H7 (cell line): ENCODE measurements around the gene ELOVL5. TPM values are rescaled to one million over a fixed set of nuclear protein-coding genes. Genes with fewer than 3 reads are reported as not detected.

ENCODE experiments used
- DNase-seq: peaks from one replicate; pipeline ENCODE4 v3.0.0; 2012
- H3K27me3 ChIP-seq: 2 replicates; pipeline ENCODE4 v1.6.0; 2011; ENCODE audit warnings: mild to moderate bottlenecking, low read length; ENCODE audit not compliant: control insufficient read depth, insufficient read depth
- H3K36me3 ChIP-seq: replicated peaks from 2 replicates; pipeline ENCODE4 v1.5.1; 2011; ENCODE audit warnings: low read length; ENCODE audit not compliant: control insufficient read depth, insufficient read depth
- H3K4me3 ChIP-seq: 2 replicates; pipeline ENCODE4 v1.5.1; 2011; ENCODE audit warnings: low read depth, mild to moderate bottlenecking, control low read depth, low read length, moderate library complexity; ENCODE audit not compliant: insufficient read depth
- total RNA-seq: library from RNA; depleted of rRNA; stranded (reverse); fragments of >200 nt; shearing (Covaris generic); gene quantifications from 2 replicates; pipeline ENCODE4 v1.2.3, GENCODE V29; 2014

Gene ELOVL5
- total RNA-seq, 1 experiment from 2014 or later: 76.0 TPM

DNA sequence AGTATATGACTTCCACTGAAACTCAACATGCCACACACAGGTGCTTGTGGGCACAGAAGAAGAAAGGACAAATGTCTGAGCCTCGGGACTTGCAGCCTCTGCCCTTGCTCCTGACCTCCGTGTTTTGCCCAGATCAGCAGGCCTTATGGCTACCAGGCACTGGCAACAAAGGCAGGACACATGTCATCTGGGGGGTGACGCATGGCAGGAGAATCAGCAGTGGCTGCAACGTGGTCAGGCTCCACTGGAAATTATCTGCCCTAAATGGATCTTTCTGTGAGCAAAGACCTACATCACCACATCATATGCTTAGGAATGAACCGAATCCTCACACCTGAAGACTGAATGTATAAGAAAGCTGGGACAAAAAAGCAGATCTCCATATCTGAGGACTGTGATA lies 78.9 kb downstream of the ELOVL5 start:
- peaks cover 23% of the 10 kb centered on the region for H3K36me3 ChIP-seq
- no peak overlapping the region for H3K4me3 ChIP-seq
- no peaks in the 10 kb centered on the region for H3K27me3 ChIP-seq

DNA sequence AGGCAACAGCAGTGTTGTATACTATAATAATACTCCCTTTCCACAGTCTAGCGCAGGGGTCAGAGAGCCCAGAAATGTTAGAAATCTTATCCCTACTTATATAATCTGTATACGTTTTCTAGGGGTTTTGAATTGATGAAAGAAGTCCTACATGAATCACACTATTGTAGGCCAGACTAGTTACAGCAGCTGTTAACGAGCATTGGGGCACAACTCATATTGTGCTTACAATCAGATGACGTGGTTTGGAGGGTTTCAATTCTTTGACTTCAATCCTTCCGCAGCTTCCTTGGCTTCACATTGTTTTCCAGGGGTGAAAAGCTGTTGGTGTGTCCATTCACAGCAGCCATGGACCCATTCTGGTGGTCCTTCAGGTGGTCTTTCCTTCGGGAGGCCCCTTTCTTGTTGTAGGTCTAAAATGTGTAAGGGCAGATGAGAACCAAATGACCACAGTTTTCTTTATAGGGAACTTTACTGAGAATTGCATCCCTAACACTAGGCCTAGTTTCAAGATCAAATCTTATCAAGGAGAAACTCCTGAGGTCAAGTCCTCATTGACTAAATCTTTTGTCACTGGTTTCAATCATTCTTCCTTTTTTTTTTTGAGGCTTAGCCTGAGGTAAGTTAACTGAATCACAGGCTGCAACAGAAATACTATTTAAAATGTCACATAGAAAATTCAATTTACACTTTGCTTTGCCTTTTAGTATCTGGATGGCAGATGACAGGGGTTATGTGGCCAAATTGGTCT lies 79.7 kb downstream of the ELOVL5 start:
- Histone ChIP-seq H3K4me3 (no peak overlapping the region), H3K27me3 (no peaks in the 10 kb centered on the region), H3K36me3 (peaks cover 20% of the 10 kb centered on the region)
- DNase-seq: no peak

More for the DNA sequence above, 78.9 kb downstream of the ELOVL5 start:
- no peak for DNase-seq

DNA sequence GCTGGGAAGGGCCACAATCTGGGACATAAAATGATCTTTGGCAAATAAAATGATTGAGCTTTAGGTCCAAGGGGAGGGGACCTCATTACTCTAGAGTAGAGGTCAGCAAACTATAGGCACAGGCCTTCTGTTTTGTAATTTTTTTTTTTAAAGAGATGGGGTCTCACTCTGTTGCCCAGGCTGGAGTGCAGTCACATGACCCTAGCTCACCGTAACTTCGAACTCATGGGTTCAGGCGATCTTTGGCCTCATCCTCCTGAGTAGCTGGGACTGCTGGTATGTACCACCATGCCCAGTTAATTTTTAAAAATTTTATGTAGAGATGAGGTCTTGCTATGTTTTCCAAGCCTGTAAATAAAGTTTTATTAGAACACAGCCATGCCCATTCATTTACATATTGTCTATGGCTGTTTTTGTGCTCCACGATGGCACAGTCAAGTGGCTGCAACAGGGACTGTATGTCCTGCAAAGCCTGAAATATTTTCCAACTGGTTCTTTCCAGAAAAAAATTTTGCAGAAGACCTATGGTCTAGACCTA lies 82.1 kb downstream of the ELOVL5 start:
- Histone ChIP-seq H3K36me3 (peaks cover 20% of the 10 kb centered on the region), H3K27me3 (no peaks in the 10 kb centered on the region), H3K4me3 (no peak overlapping the region)
- DNase-seq: no peak

DNA sequence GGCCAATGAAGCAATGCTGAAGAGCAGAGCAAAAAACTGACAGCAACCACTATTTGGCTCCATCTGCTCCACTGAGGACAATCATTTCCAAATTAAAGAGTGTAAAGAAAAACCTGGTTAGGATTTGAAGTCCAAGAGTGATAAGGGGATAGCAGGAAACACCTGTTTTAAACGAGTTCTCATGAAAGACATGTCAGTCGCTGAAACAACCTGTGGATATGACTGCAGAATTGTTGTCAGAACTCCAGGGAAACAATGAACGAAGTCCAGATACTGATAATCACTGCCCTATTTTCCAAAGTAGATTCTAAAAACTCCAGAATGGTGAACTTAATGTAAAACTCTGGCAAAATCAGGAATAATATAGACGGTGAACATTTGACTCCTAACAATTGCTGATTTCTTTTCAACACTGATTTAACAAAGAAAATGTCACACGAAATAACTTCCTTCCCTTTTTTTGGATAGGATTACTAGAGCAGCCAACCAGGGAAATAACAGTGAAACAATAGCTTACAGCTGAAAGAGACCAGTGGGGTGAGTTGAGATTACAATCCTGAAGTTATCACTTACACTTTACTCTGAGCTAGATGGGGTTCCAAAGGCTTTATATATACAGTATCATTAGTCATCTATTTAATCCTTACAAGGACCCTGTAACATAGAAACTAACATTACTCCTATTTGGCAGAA lies 83.7 kb downstream of the ELOVL5 start:
- no peak for DNase-seq
- no peaks in the 10 kb centered on the region for H3K27me3 ChIP-seq
- no peak overlapping the region for H3K4me3 ChIP-seq
- H3K36me3 ChIP-seq: peaks cover 23% of the 10 kb centered on the region

DNA sequence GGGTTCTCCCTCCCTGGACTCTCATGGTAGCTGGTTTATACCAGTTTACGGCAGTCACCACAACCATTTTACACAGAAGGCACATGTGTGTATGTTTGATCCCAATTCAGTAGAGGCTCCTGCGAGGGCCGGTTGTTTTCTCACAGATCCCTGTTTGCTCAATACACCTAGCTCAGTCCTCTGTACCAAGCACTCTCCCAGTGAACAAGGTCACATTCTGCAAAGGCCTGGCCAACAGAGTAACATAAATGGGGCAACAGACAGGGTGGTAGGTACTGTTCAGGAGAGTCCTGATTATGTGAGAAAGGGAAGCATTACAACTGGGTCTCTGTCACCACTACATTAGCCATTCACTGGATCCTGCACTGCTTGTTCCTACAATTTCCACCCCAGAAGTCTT lies 84.4 kb downstream of the ELOVL5 start:
- H3K36me3 ChIP-seq: peaks cover 18% of the 10 kb centered on the region
- H3K27me3 ChIP-seq: no peaks in the 10 kb centered on the region
- H3K4me3 ChIP-seq: no peak overlapping the region
- DNase-seq: no peak

DNA sequence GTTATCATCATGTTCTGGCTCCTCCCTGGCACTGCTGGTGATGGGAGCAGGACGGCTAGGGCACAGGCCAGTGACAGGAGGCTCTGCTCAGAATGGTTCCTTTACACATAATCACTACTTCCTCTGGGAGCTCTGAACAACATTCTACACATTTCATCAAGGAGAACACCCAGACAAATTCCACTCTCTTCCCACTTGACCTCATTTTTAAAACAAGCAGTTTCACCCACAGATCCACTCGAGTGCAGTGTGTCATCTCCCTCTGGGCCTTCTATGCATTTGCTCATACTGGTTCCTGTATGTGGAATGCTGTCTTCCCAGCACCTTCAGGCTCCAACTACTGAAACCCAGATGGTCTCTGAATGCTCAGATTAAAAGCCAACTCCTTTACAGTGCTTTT lies 84.8 kb downstream of the ELOVL5 start:
- H3K36me3 ChIP-seq: peaks cover 15% of the 10 kb centered on the region
- H3K4me3 ChIP-seq: no peak overlapping the region
- H3K27me3 ChIP-seq: no peaks in the 10 kb centered on the region
- DNase-seq: no peak

DNA sequence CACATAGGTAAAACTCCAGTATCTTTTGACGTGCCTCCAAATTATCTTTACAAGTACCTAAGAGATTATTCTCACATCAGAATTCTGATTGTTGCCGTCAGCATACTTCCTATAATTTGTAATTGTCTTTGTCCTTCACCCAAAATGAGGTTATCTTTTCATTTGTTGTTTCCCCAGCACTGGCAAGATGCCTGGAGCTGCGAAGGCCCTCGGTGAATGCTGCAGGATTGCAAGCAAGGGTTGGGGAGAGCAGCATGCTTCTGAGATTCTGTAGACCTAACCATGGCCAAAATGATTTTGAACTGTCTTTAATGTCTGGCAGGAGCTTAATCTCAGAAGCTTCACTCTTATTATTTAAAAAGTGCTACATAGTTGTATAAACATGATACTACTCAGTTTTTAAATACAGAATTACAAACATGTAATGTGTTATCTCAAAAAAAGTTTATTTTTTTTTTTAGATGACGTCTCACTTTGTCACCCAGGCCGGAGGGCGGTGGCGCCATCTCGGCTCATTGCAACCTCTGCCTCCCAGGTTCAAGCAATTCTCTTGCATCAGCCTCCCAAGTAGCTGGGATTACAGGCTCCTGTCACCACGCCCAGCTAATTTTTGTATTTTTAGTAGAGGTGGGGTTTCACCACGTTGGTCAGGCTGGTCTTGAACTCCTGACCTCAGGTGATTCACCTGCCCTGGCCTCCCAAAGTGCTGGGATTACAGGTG lies 88.7 kb downstream of the ELOVL5 start:
- Histone ChIP-seq H3K36me3 (peaks cover 10% of the 10 kb centered on the region), H3K27me3 (no peaks in the 10 kb centered on the region), H3K4me3 (no peak overlapping the region)
- DNase-seq: no peak

DNA sequence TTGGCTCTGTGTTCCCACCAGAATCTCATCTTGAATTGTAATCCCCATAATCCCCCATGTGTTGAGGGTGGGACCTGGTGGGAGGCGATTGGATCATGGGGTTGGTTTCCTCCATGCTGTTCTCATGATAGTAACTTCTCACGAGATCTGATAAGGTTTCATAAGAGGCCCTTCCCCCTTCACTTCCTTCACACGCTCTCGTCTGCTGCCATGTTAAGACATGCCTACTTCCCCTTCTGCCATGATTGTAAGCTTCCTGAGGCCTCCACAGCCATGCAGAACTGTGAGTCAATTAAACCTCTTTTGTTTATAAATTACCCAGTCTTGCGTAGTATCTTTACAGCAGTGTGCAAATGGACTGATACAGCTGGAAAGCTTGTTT lies 90.0 kb downstream of the ELOVL5 start:
- Histone ChIP-seq H3K27me3 (no peaks in the 10 kb centered on the region), H3K4me3 (no peak overlapping the region), H3K36me3 (peaks cover 9% of the 10 kb centered on the region)
- no peak for DNase-seq

DNA sequence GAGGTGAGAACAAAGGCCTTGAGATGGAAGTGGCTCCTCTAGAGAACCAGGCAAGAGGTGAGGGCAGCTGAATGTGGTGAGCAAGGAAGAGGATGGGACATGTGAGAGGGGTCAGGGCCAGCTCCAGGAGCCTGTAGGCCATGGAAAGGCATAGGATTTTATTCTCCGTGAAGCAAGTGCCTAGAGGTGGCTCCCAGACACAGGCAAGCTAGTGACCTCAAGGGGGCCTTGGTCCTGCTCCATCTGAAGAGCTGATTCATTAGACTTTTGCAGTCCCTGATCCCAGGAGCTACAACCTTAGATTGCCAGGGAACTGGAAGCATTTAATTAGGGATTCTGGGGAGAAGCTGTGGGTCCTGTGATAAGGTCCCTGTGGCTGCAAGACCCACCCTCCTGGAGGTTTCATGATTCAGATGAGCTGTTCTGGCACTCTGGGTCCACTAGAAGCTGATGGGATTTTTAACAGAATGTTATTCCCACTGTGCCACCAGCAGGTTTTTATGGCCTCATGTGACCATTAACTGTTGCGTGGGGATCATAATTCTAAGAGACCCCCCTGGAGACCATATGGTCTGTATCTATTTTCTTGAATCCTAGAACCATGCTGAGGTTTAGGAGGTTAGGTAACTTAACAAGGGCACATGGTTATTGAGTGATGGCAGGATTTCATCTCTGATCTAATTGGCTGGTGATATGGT lies 90.5 kb downstream of the ELOVL5 start:
- H3K4me3 ChIP-seq: no peak overlapping the region
- H3K27me3 ChIP-seq: no peaks in the 10 kb centered on the region
- DNase-seq: no peak
- H3K36me3 ChIP-seq: peaks cover 9% of the 10 kb centered on the region

DNA sequence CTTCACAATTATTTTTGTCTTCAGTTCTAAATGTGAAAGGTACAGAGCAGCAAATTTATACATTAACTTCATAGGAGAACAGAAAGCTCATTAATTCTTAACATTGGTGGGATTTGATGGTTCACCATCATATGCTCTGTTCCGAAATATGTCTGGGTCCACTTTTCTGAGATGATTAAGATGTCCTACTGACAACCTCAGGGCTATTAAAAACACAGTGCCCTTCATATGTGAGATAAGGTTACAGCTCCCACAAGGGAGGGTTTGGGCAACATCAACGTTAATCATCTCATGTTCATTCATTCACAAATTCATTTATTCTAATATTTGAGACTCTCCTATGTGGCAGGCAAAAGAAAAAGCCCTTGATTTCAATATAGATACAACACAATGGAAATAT lies 91.2 kb downstream of the ELOVL5 start:
- no peaks in the 10 kb centered on the region for H3K27me3 ChIP-seq
- H3K4me3 ChIP-seq: no peak overlapping the region
- H3K36me3 ChIP-seq: peaks cover 9% of the 10 kb centered on the region
- DNase-seq: no peak

DNA sequence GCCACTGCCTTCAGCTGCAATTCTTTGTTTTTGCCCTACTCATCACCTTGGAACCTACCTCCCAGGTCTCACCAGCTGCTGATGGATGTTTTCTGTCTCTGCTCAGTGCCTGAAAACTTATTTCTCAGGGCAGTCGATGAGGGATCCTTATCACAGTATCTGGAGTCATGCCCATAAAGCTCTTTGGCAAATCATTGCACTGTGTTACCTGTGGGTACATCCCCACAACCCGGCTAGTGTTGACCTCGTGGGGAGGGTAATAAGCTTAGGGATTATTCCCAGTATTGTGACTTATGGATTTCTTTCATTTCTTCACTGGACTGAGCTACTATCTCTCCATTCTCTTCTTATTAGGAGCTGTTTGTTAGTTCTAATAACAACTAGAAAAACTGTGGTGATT lies 91.7 kb downstream of the ELOVL5 start:
- no peaks in the 10 kb centered on the region for H3K27me3 ChIP-seq
- H3K4me3 ChIP-seq: no peak overlapping the region
- DNase-seq: no peak
- H3K36me3 ChIP-seq: peaks cover 8% of the 10 kb centered on the region

DNA sequence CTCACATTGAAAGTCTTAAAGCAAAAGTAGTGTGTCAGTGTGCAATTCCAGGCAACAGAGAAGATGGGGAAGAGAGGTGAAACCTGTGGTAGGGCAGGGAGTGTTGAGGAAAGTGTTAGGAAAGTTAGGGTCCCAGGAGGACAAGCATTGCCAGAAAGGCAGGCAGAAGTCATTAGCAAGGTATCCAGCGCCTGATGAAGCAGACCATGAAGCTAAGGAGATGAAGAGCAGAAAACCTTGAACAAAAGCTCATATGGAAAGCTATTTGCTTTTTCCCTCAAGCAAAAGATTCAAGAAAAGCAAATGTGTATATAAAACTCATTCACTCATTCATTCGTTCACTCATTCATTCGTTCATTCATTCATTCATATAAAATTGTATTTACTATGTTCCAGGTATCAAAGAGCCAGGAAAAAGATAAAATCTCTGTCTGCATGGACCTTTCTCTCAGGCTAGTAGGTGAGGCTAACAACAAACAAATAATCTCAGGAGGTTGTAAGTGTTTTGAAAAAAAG lies 96.5 kb downstream of the ELOVL5 start:
- H3K4me3 ChIP-seq: no peak overlapping the region
- DNase-seq: no peak
- H3K27me3 ChIP-seq: no peaks in the 10 kb centered on the region
- H3K36me3 ChIP-seq: no peaks in the 10 kb centered on the region

DNA sequence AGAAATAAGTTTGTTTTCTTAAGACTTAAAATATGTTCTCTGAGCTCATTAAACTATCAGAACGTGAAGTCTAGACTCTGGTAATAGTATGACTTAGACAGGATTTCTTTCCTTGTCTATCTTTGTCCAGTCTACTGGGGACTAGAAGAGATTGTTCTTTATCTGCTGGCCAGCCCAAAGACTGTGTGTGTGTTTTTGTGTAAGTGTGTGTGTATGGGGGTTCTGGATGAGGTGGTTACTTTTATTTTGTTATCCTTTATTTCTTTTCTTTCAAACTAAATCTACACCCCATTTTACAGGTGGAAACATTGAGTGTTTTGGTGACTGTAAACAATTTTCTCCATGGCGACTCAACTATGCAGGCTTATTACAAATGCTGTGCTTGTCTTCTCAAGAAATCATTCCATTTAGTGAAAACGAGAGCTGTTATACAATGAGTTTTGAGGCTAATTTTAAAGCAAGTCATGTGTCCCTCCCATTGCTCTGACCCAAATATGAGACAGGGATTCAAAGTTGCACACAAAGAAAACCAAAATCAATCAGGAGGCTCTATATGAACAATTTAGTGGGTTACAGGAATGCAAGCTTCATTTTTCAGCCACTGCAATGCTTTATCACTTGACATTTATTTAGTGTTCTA lies 97.6 kb downstream of the ELOVL5 start:
- no peaks in the 10 kb centered on the region for H3K27me3 ChIP-seq
- no peak overlapping the region for H3K4me3 ChIP-seq
- no peak for DNase-seq
- no peaks in the 10 kb centered on the region for H3K36me3 ChIP-seq
